GM21737 (cell line): ENCODE measurements around the gene KCTD6.
A peak's percentile ranks its signal among the peaks of the same experiment; 100 is the strongest.
"Not testable (repeated sequence)": the region's sequence is repeated elsewhere in the genome, so short reads cannot be mapped to it uniquely, and the experiment has no call there.

Experiments
- ATAC-seq: cut with Tn5 transposase; IDR thresholded peaks from one replicate; pipeline ENCODE4 v1.9.1; 2021; ENCODE audit warnings: mild to moderate bottlenecking, moderate library complexity; ENCODE audit not compliant: unreplicated experiment

The KCTD6 gene

GRCh38 chr3:58522759-58523425 lies 31.0 kb downstream of the KCTD6 start:
- no peak for ATAC-seq

- no peak for ATAC-seq
These were observed 32.5 kb downstream of the KCTD6 start for GRCh38 chr3:58524326-58524888.

GRCh38 chr3:58526515-58526957 lies 34.6 kb downstream of the KCTD6 start:
- ATAC-seq, result no peak

- not testable (repeated sequence) for ATAC-seq
These were observed 35.5 kb downstream of the KCTD6 start for GRCh38 chr3:58527440-58527839.

- no peak for ATAC-seq
These were observed 36.7 kb downstream of the KCTD6 start for GRCh38 chr3:58528629-58529028.

GRCh38 chr3:58529516-58530353 lies 37.8 kb downstream of the KCTD6 start:
- no peak for ATAC-seq

- no peak for ATAC-seq
These were observed 38.5 kb downstream of the KCTD6 start for GRCh38 chr3:58530354-58530865.

- ATAC-seq, result no peak
These were observed 39.7 kb downstream of the KCTD6 start for GRCh38 chr3:58531555-58531954.

- ATAC-seq, result no peak
These were observed 40.1 kb downstream of the KCTD6 start for GRCh38 chr3:58531956-58532355.

GRCh38 chr3:58532794-58533220 lies 40.9 kb downstream of the KCTD6 start:
- ATAC-seq, result peak; percentile 91

GRCh38 chr3:58534592-58535494 lies 42.9 kb downstream of the KCTD6 start:
- no peak for ATAC-seq

- ATAC-seq, result no peak
These were observed 43.9 kb downstream of the KCTD6 start for GRCh38 chr3:58535531-58536500.

GRCh38 chr3:58536501-58537411 lies 44.9 kb downstream of the KCTD6 start, which contains the start of gene ACOX2:
TSS of gene ACOX2 (minus strand) at chr3:58537190. CDS start at chr3:58535106, 2,084 bp downstream.
- ATAC-seq, result no peak

- no peak for ATAC-seq
These were observed 45.8 kb downstream of the KCTD6 start for GRCh38 chr3:58537412-58538301.

GRCh38 chr3:58539626-58540025 lies 47.7 kb downstream of the KCTD6 start:
- no peak for ATAC-seq

GRCh38 chr3:58540176-58540858 lies 48.4 kb downstream of the KCTD6 start:
- no peak for ATAC-seq

- ATAC-seq, result no peak
These were observed 52.6 kb downstream of the KCTD6 start for GRCh38 chr3:58544541-58544940.
